ENCODE data around the gene GPLD1. TPM values are rescaled to one million over a fixed set of nuclear protein-coding genes. Genes with fewer than 3 reads are reported as not detected.

The GPLD1 gene
- total RNA-seq, 1 experiment from 2014 or later = 10.1 TPM

GRCh38 chr6:24455061-24455460, 34.3 kb downstream of the GPLD1 start:
- Mint-ChIP-seq H3K27me3 (ENCODE audit: insufficient read depth, unreplicated experiment) (no peaks in the 10 kb centered on the region), H3K4me3 (ENCODE audit: unreplicated experiment) (no peak overlapping the region), H3K27ac (ENCODE audit: unreplicated experiment) (no peak overlapping the region), H3K9me3 (ENCODE audit: unreplicated experiment) (no peaks in the 10 kb centered on the region), H3K36me3 (ENCODE audit: insufficient read depth, unreplicated experiment) (no peaks in the 10 kb centered on the region), H3K4me1 (ENCODE audit: low read depth, unreplicated experiment) (no peaks in the 10 kb centered on the region)
- no peaks in the 10 kb centered on the region for H3K9me3 ChIP-seq
- intact Hi-C loops (cut with micrococcal nuclease; ENCODE audit: unreplicated experiment) = no loop called here
- no peaks in the 10 kb centered on the region for H3K4me1 ChIP-seq
- no peaks in the 10 kb centered on the region for H3K27me3 ChIP-seq (replicated peaks; ENCODE audit: control insufficient read depth, insufficient read depth, low read length)
- BruUV-seq (replicated peaks) = no TSS peak
- POLR2A ChIA-PET = no interaction called here
- CTCF ChIA-PET = no interaction called here
- no peak overlapping the region for H3K4me3 ChIP-seq (ENCODE audit: low read depth, low read length)
- no peak for TF ChIP-seq CTCF (IDR thresholded peaks at IDR 0.05; ENCODE audit: insufficient read depth in 1 of 2, low read depth in 1 of 2, low read length in 1 of 2, severe bottlenecking in 1 of 2, unreplicated experiment in 1 of 2)
- no peaks in the 10 kb centered on the region for H3K36me3 ChIP-seq (ENCODE audit: control insufficient read depth, insufficient read depth, low read length)
- DNase-seq = no peak

- H3K27ac Mint-ChIP-seq (ENCODE audit: unreplicated experiment) = no peak overlapping the region
- CTCF ChIA-PET = no interaction called here
- no peaks in the 10 kb centered on the region for H3K4me1 Mint-ChIP-seq (ENCODE audit: low read depth, unreplicated experiment)
- no peak overlapping the region for H3K4me3 Mint-ChIP-seq (ENCODE audit: unreplicated experiment)
- no peak for DNase-seq
- no peaks in the 10 kb centered on the region for H3K9me3 ChIP-seq
- no peaks in the 10 kb centered on the region for H3K27me3 Mint-ChIP-seq (ENCODE audit: insufficient read depth, unreplicated experiment)
- H3K27me3 ChIP-seq (replicated peaks; ENCODE audit: control insufficient read depth, insufficient read depth, low read length) = no peaks in the 10 kb centered on the region
- no peaks in the 10 kb centered on the region for H3K36me3 Mint-ChIP-seq (ENCODE audit: insufficient read depth, unreplicated experiment)
- no TSS peak for BruUV-seq (replicated peaks)
- no peaks in the 10 kb centered on the region for H3K4me1 ChIP-seq
- intact Hi-C loops (cut with micrococcal nuclease; ENCODE audit: unreplicated experiment) = no loop called here
- H3K4me3 ChIP-seq (ENCODE audit: low read depth, low read length) = no peak overlapping the region
- POLR2A ChIA-PET = no interaction called here
- no peaks in the 10 kb centered on the region for H3K36me3 ChIP-seq (ENCODE audit: control insufficient read depth, insufficient read depth, low read length)
- TF ChIP-seq CTCF (IDR thresholded peaks at IDR 0.05; ENCODE audit: insufficient read depth in 1 of 2, low read depth in 1 of 2, low read length in 1 of 2, severe bottlenecking in 1 of 2, unreplicated experiment in 1 of 2) = no peak
- H3K9me3 Mint-ChIP-seq (ENCODE audit: unreplicated experiment) = no peaks in the 10 kb centered on the region
These were observed 34.9 kb downstream of the GPLD1 start for GRCh38 chr6:24454452-24454851.

GRCh38 chr6:24453921-24454320, 35.5 kb downstream of the GPLD1 start:
- no peak overlapping the region for H3K27ac Mint-ChIP-seq (ENCODE audit: unreplicated experiment)
- no peaks in the 10 kb centered on the region for H3K27me3 Mint-ChIP-seq (ENCODE audit: insufficient read depth, unreplicated experiment)
- H3K4me1 Mint-ChIP-seq (ENCODE audit: low read depth, unreplicated experiment) = no peaks in the 10 kb centered on the region
- intact Hi-C loops (cut with micrococcal nuclease; ENCODE audit: unreplicated experiment) = no loop called here
- Histone ChIP-seq H3K4me3 (ENCODE audit: low read depth, low read length) (no peak overlapping the region), H3K27me3 (replicated peaks; ENCODE audit: control insufficient read depth, insufficient read depth, low read length) (no peaks in the 10 kb centered on the region), H3K9me3 (no peaks in the 10 kb centered on the region), H3K36me3 (ENCODE audit: control insufficient read depth, insufficient read depth, low read length) (no peaks in the 10 kb centered on the region), H3K4me1 (no peaks in the 10 kb centered on the region)
- CTCF ChIA-PET = no interaction called here
- DNase-seq = no peak
- no peak overlapping the region for H3K4me3 Mint-ChIP-seq (ENCODE audit: unreplicated experiment)
- H3K9me3 Mint-ChIP-seq (ENCODE audit: unreplicated experiment) = no peaks in the 10 kb centered on the region
- TF ChIP-seq CTCF (IDR thresholded peaks at IDR 0.05; ENCODE audit: insufficient read depth in 1 of 2, low read depth in 1 of 2, low read length in 1 of 2, severe bottlenecking in 1 of 2, unreplicated experiment in 1 of 2) = no peak
- POLR2A ChIA-PET = no interaction called here
- no peaks in the 10 kb centered on the region for H3K36me3 Mint-ChIP-seq (ENCODE audit: insufficient read depth, unreplicated experiment)
- BruUV-seq (replicated peaks) = no TSS peak
